H1 (cell line): ENCODE data around the gene SMOC2. TPM values are rescaled to one million over a fixed set of nuclear protein-coding genes. Genes with fewer than 3 reads are reported as not detected.
A peak's percentile ranks its signal among the peaks of the same experiment; 100 is the strongest.

Experiments used
- CTCF ChIA-PET: fragments of 300-600 bp; sonication (Branson Sonifier 250); formaldehyde crosslinking; loops from one replicate; lab custom pipeline; 2021; ENCODE audit not compliant: partially characterized antibody; lab: Charles Lee
- POLR2A ChIA-PET: fragments of 300-600 bp; sonication (Branson Sonifier 250); formaldehyde crosslinking; loops from one replicate; lab custom pipeline; 2021; ENCODE audit warnings: inconsistent platforms; ENCODE audit not compliant: partially characterized antibody; lab: Charles Lee
- DNase-seq, 2 experiments: peaks; one replicate each; pipeline versions ENCODE4 v3.0.0 to v3.0.0-alpha.2; 2010 to 2022; ENCODE audit warnings: low spot score in 2 of 2, low read depth in 1 of 2, mixed read lengths in 1 of 2
- FAIRE-seq: peaks from 2 replicates; lab custom pipeline; 2011; peaks lifted over from hg19 to GRCh38; lab: Jason Lieb, UNC
- H2AFZ ChIP-seq: 2 replicates; pipeline ENCODE4 v1.8.1; 2012; ENCODE audit warnings: low read length, inconsistent platforms
- H2AK5ac ChIP-seq: 2 replicates; pipeline ENCODE4 v1.6.1; 2013; ENCODE audit warnings: low read depth, low read length
- H2BK120ac ChIP-seq: replicated peaks from 2 replicates; pipeline ENCODE3; 2013; ENCODE audit warnings: low read depth, low read length, inconsistent platforms
- H2BK12ac ChIP-seq: 2 replicates; pipeline ENCODE4 v1.6.1; 2013; ENCODE audit warnings: low read depth, low read length
- H2BK15ac ChIP-seq: 2 replicates; pipeline ENCODE4 v1.6.1; 2013; ENCODE audit warnings: low read length
- H2BK20ac ChIP-seq: 2 replicates; pipeline ENCODE4 v1.6.1; 2013; ENCODE audit warnings: low read length
- H2BK5ac ChIP-seq: 2 replicates; pipeline ENCODE4 v1.6.1; 2013; ENCODE audit warnings: low read depth, low read length
- H3K14ac ChIP-seq: 2 replicates; pipeline ENCODE4 v1.6.1; 2013; ENCODE audit warnings: inconsistent platforms; ENCODE audit not compliant: insufficient read length
- H3K18ac ChIP-seq: 2 replicates; pipeline ENCODE4 v1.6.1; 2013; ENCODE audit warnings: low read length; ENCODE audit errors: extremely low read depth
- H3K23ac ChIP-seq: 2 replicates; pipeline ENCODE4 v1.6.1; 2013; ENCODE audit warnings: inconsistent platforms; ENCODE audit not compliant: insufficient read length
- H3K23me2 ChIP-seq: 2 replicates; pipeline ENCODE4 v1.6.1; 2013; ENCODE audit warnings: low read depth, low read length
- H3K27ac ChIP-seq: 2 replicates; pipeline ENCODE4 v1.6.1; 2011; ENCODE audit warnings: low read depth, low read length, inconsistent platforms
- H3K27me3 ChIP-seq, 4 experiments: replicated peaks in 1 of 4; 1 replicate in 1 of 4; 2 replicates in 3 of 4; pipeline versions ENCODE4 v1.6.1 to v1.8.1; 2011 to 2013; ENCODE audit warnings: low read length in 3 of 4, mild to moderate bottlenecking in 3 of 4, inconsistent platforms in 2 of 4, mixed read lengths in 2 of 4, moderate library complexity in 1 of 4; ENCODE audit not compliant: control insufficient read depth in 3 of 4, insufficient read depth in 3 of 4; ENCODE audit errors: extremely low read depth in 1 of 4
- H3K36me3 ChIP-seq, 4 experiments: 2 replicates each; pipeline versions ENCODE4 v1.6.1 to v1.8.1; 2011 to 2013; ENCODE audit warnings: mild to moderate bottlenecking in 4 of 4, low read length in 3 of 4, moderate library complexity in 2 of 4, control low read depth in 1 of 4, inconsistent platforms in 1 of 4; ENCODE audit not compliant: insufficient read depth in 4 of 4, control insufficient read depth in 2 of 4
- H3K4ac ChIP-seq: replicated peaks from 2 replicates; pipeline ENCODE3; 2013; ENCODE audit warnings: low read length, low read depth, mixed read lengths, inconsistent platforms; ENCODE audit not compliant: insufficient read length
- H3K4me1 ChIP-seq, 4 experiments: replicated peaks in 1 of 4; 1 replicate in 1 of 4; 2 replicates in 3 of 4; pipeline versions ENCODE4 v1.6.1 to v1.8.1; 2011 to 2013; ENCODE audit warnings: low read length in 3 of 4, inconsistent platforms in 2 of 4, mixed read lengths in 1 of 4; ENCODE audit not compliant: insufficient read depth in 4 of 4, control insufficient read depth in 3 of 4
- H3K4me2 ChIP-seq, 2 experiments: 2 replicates each; pipeline versions ENCODE4 v1.6.1 to v1.8.1; 2011 to 2013; ENCODE audit warnings: low read depth in 2 of 2, low read length in 2 of 2, control low read depth in 1 of 2, inconsistent platforms in 1 of 2, mild to moderate bottlenecking in 1 of 2; ENCODE audit not compliant: insufficient read depth in 1 of 2
- H3K4me3 ChIP-seq, 4 experiments: fragments of 200-600, 300-600 bp in 1 of 4; sonication (generic), shearing (Covaris generic), sonication (Bioruptor Twin) in 1 of 4; 2 replicates each; pipeline versions ENCODE4 v1.5.1 to v1.8.1; 2011 to 2016; ENCODE audit warnings: low read length in 4 of 4, low read depth in 3 of 4, control low read depth in 2 of 4, inconsistent platforms in 2 of 4, mild to moderate bottlenecking in 2 of 4, mixed read lengths in 1 of 4, moderate library complexity in 1 of 4; ENCODE audit not compliant: insufficient read depth in 2 of 4; ENCODE audit errors: extremely low read depth in 1 of 4
- H3K56ac ChIP-seq: replicated peaks from 2 replicates; pipeline ENCODE3; 2013; ENCODE audit warnings: low read depth, mild to moderate bottlenecking, mixed read lengths, low read length, inconsistent platforms; ENCODE audit not compliant: insufficient read length
- H3K79me1 ChIP-seq: 2 replicates; pipeline ENCODE4 v1.6.1; 2013; ENCODE audit warnings: low read depth, low read length, control low read depth
- H3K79me2 ChIP-seq, 2 experiments: 2 replicates each; pipeline versions ENCODE4 v1.6.1 to v1.8.1; 2012 to 2013; ENCODE audit warnings: low read length in 2 of 2, mild to moderate bottlenecking in 2 of 2, inconsistent platforms in 1 of 2; ENCODE audit not compliant: insufficient read depth in 2 of 2, control insufficient read depth in 1 of 2
- H3K9ac ChIP-seq, 4 experiments: replicated peaks in 1 of 4; 1 replicate in 1 of 4; 2 replicates in 3 of 4; pipeline versions ENCODE4 v1.6.1 to v1.8.1; 2011 to 2013; ENCODE audit warnings: low read depth in 3 of 4, low read length in 3 of 4, control low read depth in 2 of 4, mild to moderate bottlenecking in 2 of 4, moderate library complexity in 2 of 4, inconsistent platforms in 1 of 4; ENCODE audit errors: extremely low read depth in 1 of 4
- H3K9me3 ChIP-seq, 2 experiments: 2 replicates each; pipeline versions ENCODE4 v1.6.1 to v1.8.1; 2012 to 2013; ENCODE audit warnings: mild to moderate bottlenecking in 2 of 2, moderate library complexity in 2 of 2, control low read depth in 1 of 2, inconsistent platforms in 1 of 2, low read depth in 1 of 2, low read length in 1 of 2, mixed read lengths in 1 of 2; ENCODE audit not compliant: insufficient read depth in 2 of 2
- H4K20me1 ChIP-seq, 2 experiments: replicated peaks in 1 of 2; 2 replicates each; pipeline versions ENCODE3 to v1.8.1; 2011 to 2013; ENCODE audit warnings: inconsistent platforms in 2 of 2, low read length in 2 of 2, mild to moderate bottlenecking in 1 of 2; ENCODE audit not compliant: insufficient read depth in 2 of 2, control insufficient read depth in 1 of 2
- H4K5ac ChIP-seq: 2 replicates; pipeline ENCODE4 v1.6.1; 2013; ENCODE audit warnings: low read length, low read depth, mixed read lengths, inconsistent platforms; ENCODE audit not compliant: insufficient read length
- H4K8ac ChIP-seq: 2 replicates; pipeline ENCODE4 v1.8.0; 2013; ENCODE audit warnings: mild to moderate bottlenecking, moderate library complexity, low read length, inconsistent platforms; ENCODE audit not compliant: insufficient read depth; ENCODE audit errors: extremely low read depth
- H4K91ac ChIP-seq: replicated peaks from 2 replicates; pipeline ENCODE3; 2013; ENCODE audit warnings: low read length, mixed read lengths, inconsistent platforms; ENCODE audit not compliant: insufficient read length
- BCL11A ChIP-seq, 2 experiments: IDR thresholded peaks; one replicate each; pipeline ENCODE4 v1.6.1; 2011; ENCODE audit warnings: low read depth in 2 of 2, low read length in 2 of 2, mild to moderate bottlenecking in 2 of 2
- CHD1 ChIP-seq: IDR thresholded peaks from 2 replicates; pipeline ENCODE4 v1.6.1; 2012; ENCODE audit warnings: low read depth, low read length, improper control_type of control experiment
- GABPA ChIP-seq: IDR thresholded peaks from 2 replicates; pipeline ENCODE4 v1.6.1; 2011; ENCODE audit warnings: mild to moderate bottlenecking, low read length, moderate library complexity, borderline replicate concordance; ENCODE audit not compliant: insufficient read depth
- NANOG ChIP-seq: IDR thresholded peaks from 2 replicates; pipeline ENCODE4 v1.6.1; 2011; ENCODE audit warnings: low read length, low read depth, mild to moderate bottlenecking, inconsistent platforms; ENCODE audit not compliant: insufficient read depth, poor library complexity, severe bottlenecking
- POLR2A ChIP-seq, 2 experiments: IDR thresholded peaks; 1 replicate in 1 of 2; 2 replicates in 1 of 2; pipeline ENCODE4 v1.6.1; 2011; ENCODE audit warnings: low read depth in 2 of 2, low read length in 2 of 2, mild to moderate bottlenecking in 2 of 2; ENCODE audit errors: control extremely low read depth in 1 of 2
- RAD21 ChIP-seq, 2 experiments: IDR thresholded peaks in 1 of 2; conservative IDR thresholded peaks in 1 of 2; 2 replicates each; pipeline ENCODE4 v1.6.1; 2011; ENCODE audit warnings: low read depth in 2 of 2, low read length in 2 of 2, improper control_type of control experiment in 1 of 2, inconsistent platforms in 1 of 2, mild to moderate bottlenecking in 1 of 2, moderate library complexity in 1 of 2
- SIN3A ChIP-seq, 2 experiments: IDR thresholded peaks in 1 of 2; conservative IDR thresholded peaks in 1 of 2; 2 replicates each; pipeline ENCODE4 v1.6.1; 2011 to 2012; ENCODE audit warnings: low read length in 2 of 2, improper control_type of control experiment in 1 of 2, low read depth in 1 of 2, mild to moderate bottlenecking in 1 of 2
- SP2 ChIP-seq: IDR thresholded peaks from 2 replicates; pipeline ENCODE4 v1.6.1; 2012; ENCODE audit warnings: mild to moderate bottlenecking, low read length, inconsistent platforms
- TBP ChIP-seq: IDR thresholded peaks from 2 replicates; pipeline ENCODE4 v1.6.1; 2011; ENCODE audit warnings: low read depth, low read length, improper control_type of control experiment
- ZNF274 ChIP-seq: IDR thresholded peaks from 2 replicates; pipeline ENCODE4 v1.7.0; 2012; ENCODE audit warnings: low read length, borderline replicate concordance; ENCODE audit errors: extremely low read depth
- WGBS, 2 experiments: shearing (Covaris generic) in 1 of 2; methylation state at CpG; one replicate each; pipeline versions ENCODE4 v1.1.6 to v1.1.7; 2013 to 2015; ENCODE audit warnings: low lambda C conversion rate in 2 of 2, mixed read lengths in 2 of 2, inconsistent platforms in 1 of 2, low coverage in 1 of 2, missing lambda C conversion rate in 1 of 2; ENCODE audit not compliant: insufficient replicate concordance in 2 of 2, insufficient coverage in 1 of 2, insufficient read length in 1 of 2; ENCODE audit errors: extremely low coverage in 1 of 2, missing lambda C conversion rate in 1 of 2; 5-methylcytosine and 5-hydroxymethylcytosine counted together
- polyA plus RNA-seq, 7 experiments: library from polyadenylated mRNA; depleted of rRNA in 3 of 7; stranded (reverse) in 5 of 7; unstranded in 2 of 7; fragments of >200 nt in 5 of 7; fragments of 200-250 nt in 2 of 7; gene quantifications; 1 replicate in 5 of 7; 2 replicates in 1 of 7; 4 replicates in 1 of 7; pipeline versions ENCODE4 v1.2.1 to v1.2.3, GENCODE V29; 2011 to 2013; ENCODE audit warnings: missing spikeins in 2 of 7, mixed read lengths in 2 of 7
- total RNA-seq: library from RNA; stranded (reverse); fragmentation: NEBNext Ultra II Directional; extraction: Animal tissue kit (Norgen Biotek cat#: 25700); gene quantifications from 2 replicates; pipeline ENCODE4 v1.2.1, GENCODE V29; 2021

SMOC2 gene
- total and polyA plus RNA-seq, 2 of the 8 experiments (the other 6 are each of a cell fraction or from before 2014, with no cell fraction given): 7.7 to 8.5 TPM

DNA sequence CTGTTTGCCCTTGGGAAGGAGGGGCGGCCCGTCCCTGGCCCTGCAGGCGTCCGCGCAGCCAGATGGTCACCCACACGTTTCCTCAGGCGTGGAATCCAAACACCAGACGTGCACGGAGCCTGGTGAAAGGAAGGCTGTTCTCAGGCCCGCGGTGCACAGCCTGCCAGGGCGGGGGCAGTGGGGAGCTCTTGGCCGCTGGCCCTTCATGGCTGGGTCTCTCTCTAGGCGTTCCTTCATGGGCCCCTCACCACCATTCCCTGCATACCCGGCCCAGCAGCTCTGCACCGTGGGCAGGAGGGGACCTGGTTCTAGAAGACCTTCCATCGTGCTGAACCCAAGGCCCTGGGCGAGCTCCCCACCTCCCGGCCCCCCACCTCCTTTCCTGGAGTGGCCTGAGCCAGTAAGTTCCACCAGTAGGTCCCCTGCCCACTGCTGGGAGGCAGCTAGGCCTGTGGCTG is 30.4 kb upstream of the SMOC2 start:
- TF ChIP-seq SP2: no peak
- TF ChIP-seq POLR2A (IDR thresholded peaks at IDR 0.05; ENCODE audit: control extremely low read depth in 1 of 2, low read depth in 2 of 2, low read length in 2 of 2): no peak
- no peak for TF ChIP-seq CHD1
- no peak for TF ChIP-seq SIN3A (conservative IDR thresholded peaks at IDR 0.05 in 1 of 2, IDR thresholded peaks at IDR 0.05 in 1 of 2; ENCODE audit: low read depth in 1 of 2, low read length in 2 of 2)
- TF ChIP-seq TBP: no peak
- no peak for TF ChIP-seq RAD21 (IDR thresholded peaks at IDR 0.05 in 1 of 2, conservative IDR thresholded peaks at IDR 0.05 in 1 of 2; ENCODE audit: low read depth in 2 of 2, low read length in 2 of 2)
- no peak for TF ChIP-seq ZNF274
- TF ChIP-seq BCL11A (IDR thresholded peaks at IDR 0.05; ENCODE audit: low read depth in 2 of 2, low read length in 2 of 2): no peak
- no peak for TF ChIP-seq GABPA
- no peak for TF ChIP-seq NANOG
- Histone ChIP-seq H2AK5ac (no peak overlapping the region), H2BK5ac (no peak overlapping the region), H3K79me1 (no peaks in the 10 kb centered on the region), H2AFZ (no peak overlapping the region), H3K27me3 (no peaks in the 10 kb centered on the region), H4K20me1 (no peaks in the 10 kb centered on the region), H3K27ac (no peak overlapping the region), H3K23me2 (no peaks in the 10 kb centered on the region), H4K91ac (no peak overlapping the region), H3K79me2 (no peaks in the 10 kb centered on the region), H3K9me3 (no peaks in the 10 kb centered on the region), H3K23ac (no peak overlapping the region), H3K4me2 (no peak overlapping the region), H3K36me3 (no peaks in the 10 kb centered on the region), H3K56ac (no peak overlapping the region), H3K18ac (no peak overlapping the region), H2BK20ac (no peak overlapping the region), H4K5ac (no peak overlapping the region), H2BK120ac (no peak overlapping the region), H2BK12ac (no peak overlapping the region), H3K4me3 (no peak overlapping the region), H2BK15ac (no peak overlapping the region), H3K14ac (no peak overlapping the region), H3K9ac (no peak overlapping the region), H4K8ac (peak overlapping the region; percentile 57; the same call in 1 of the 2 replicates), H3K4me1 (no peaks in the 10 kb centered on the region), H3K4ac (no peak overlapping the region)
- WGBS, 2 experiments: 92% methylated on average over 11 of the region's 19 CpGs; no CpG with 5 or more reads in 1 of the 2 experiments
- DNase-seq (peak in 1 of 2 experiments; percentile 42), FAIRE-seq (no peak)
- ChIA-PET POLR2A (no interaction called here), CTCF (interaction anchor here (1.5 kb wide), 1 partner anchor 22 kb away, joined by 5 read pairs; no protein-coding TSS in a partner anchor)
